Measurements from ENCODE around the gene PEX16.

DNA sequence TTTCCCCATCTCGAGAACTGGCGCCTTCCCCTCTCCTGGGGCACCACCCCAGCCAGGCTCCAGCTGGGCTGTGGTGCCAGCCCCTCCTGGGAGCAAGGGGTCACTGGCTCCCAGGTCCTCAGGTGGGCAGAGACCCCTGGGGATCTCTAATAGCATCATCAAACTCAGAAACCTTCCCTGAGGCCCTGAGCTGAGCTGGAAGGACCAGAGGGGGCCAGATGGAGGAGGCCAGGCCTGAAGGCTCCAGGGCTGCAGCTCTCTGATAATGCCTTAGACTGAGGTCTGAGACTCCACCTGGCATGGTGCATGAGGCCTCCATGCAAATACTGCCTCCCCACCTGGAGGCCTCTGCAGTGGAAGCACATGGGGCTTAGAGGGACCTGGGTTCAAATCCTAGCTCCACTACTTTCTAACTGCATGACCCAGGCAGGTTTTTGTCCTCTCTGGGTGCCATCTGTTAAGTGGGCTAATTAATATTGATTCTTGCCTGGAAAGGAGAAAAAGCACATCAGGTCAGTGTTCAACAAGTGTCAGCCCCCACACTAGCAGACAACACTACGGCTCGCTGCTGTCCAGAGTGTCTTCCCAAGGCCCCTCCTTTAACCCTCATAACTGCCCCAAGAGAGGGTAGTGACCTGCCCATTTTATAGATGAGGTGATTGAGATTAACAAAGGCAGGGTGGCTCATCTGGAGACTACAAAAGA, 30.7 kb downstream of the PEX16 start:
- TF ChIP-seq EZH2 (IDR thresholded peaks at IDR 0.05; ENCODE audit: borderline replicate concordance, low read length) = no peak
- TF ChIP-seq, protein P1, sequence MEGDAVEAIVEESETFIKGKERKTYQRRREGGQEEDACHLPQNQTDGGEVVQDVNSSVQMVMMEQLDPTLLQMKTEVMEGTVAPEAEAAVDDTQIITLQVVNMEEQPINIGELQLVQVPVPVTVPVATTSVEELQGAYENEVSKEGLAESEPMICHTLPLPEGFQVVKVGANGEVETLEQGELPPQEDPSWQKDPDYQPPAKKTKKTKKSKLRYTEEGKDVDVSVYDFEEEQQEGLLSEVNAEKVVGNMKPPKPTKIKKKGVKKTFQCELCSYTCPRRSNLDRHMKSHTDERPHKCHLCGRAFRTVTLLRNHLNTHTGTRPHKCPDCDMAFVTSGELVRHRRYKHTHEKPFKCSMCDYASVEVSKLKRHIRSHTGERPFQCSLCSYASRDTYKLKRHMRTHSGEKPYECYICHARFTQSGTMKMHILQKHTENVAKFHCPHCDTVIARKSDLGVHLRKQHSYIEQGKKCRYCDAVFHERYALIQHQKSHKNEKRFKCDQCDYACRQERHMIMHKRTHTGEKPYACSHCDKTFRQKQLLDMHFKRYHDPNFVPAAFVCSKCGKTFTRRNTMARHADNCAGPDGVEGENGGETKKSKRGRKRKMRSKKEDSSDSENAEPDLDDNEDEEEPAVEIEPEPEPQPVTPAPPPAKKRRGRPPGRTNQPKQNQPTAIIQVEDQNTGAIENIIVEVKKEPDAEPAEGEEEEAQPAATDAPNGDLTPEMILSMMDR (conservative IDR thresholded peaks at IDR 0.05 in 1 of 2, IDR thresholded peaks at IDR 0.05 in 1 of 2; ENCODE audit: extremely low read depth in 1 of 2, insufficient read depth in 1 of 2, low read depth in 1 of 2, low read length in 2 of 2) = no peak
